Activated CD8-positive, alpha-beta T cell treated with anti-CD3 and anti-CD28 coated beads, Interleukin-2, amount 10 ng/mL, durations not matched to agents 7 days and 5 days (primary cell): ENCODE results near the gene BICC1. TPM values are rescaled to one million over a fixed set of nuclear protein-coding genes. Genes with fewer than 3 reads are reported as not detected.
A peak's percentile ranks its signal among the peaks of the same experiment; 100 is the strongest.

Experiments used
- ATAC-seq: fragments of 150-1000 bp; cut with Tn5 transposase; one replicate; pipeline ENCODE4 v1.10.0; 2021; ENCODE audit warnings: moderate library complexity
- CTCF ChIA-PET: fragments of 350-600 bp; sonication (Branson Sonifier 250); formaldehyde crosslinking; loops from one replicate; lab custom pipeline; 2021; ENCODE audit warnings: antibody characterized with exemption; lab: Charles Lee
- POLR2A ChIA-PET: fragments of 350-600 bp; sonication (Branson Sonifier 250); formaldehyde crosslinking; loops from one replicate; lab custom pipeline; 2021; ENCODE audit warnings: antibody characterized with exemption; lab: Charles Lee
- DNase-seq: peaks from one replicate; pipeline ENCODE4 v3.0.0-alpha.2; 2020
- H3K27ac Mint-ChIP-seq: one replicate; pipeline ENCODE4 v1.8.0; 2021; ENCODE audit warnings: mild to moderate bottlenecking, mixed read lengths
- H3K27me3 Mint-ChIP-seq: one replicate; pipeline ENCODE4 v1.8.0; 2021; ENCODE audit warnings: low read depth, mixed read lengths
- H3K36me3 Mint-ChIP-seq: one replicate; pipeline ENCODE4 v1.8.0; 2021; ENCODE audit warnings: low read depth, mixed read lengths
- H3K4me1 Mint-ChIP-seq: one replicate; pipeline ENCODE4 v1.8.0; 2021; ENCODE audit warnings: low read depth, mixed read lengths
- H3K4me3 Mint-ChIP-seq: one replicate; pipeline ENCODE4 v1.8.0; 2021; ENCODE audit warnings: mild to moderate bottlenecking, mixed read lengths
- H3K9me3 Mint-ChIP-seq: one replicate; pipeline ENCODE4 v1.8.0; 2022; ENCODE audit warnings: mixed read lengths; ENCODE audit not compliant: insufficient read depth
- total RNA-seq, 2 experiments: library from RNA; stranded (reverse); gene quantifications; one replicate each; pipeline ENCODE4 v1.2.3, GENCODE V29; 2021

The BICC1 gene, protein sequence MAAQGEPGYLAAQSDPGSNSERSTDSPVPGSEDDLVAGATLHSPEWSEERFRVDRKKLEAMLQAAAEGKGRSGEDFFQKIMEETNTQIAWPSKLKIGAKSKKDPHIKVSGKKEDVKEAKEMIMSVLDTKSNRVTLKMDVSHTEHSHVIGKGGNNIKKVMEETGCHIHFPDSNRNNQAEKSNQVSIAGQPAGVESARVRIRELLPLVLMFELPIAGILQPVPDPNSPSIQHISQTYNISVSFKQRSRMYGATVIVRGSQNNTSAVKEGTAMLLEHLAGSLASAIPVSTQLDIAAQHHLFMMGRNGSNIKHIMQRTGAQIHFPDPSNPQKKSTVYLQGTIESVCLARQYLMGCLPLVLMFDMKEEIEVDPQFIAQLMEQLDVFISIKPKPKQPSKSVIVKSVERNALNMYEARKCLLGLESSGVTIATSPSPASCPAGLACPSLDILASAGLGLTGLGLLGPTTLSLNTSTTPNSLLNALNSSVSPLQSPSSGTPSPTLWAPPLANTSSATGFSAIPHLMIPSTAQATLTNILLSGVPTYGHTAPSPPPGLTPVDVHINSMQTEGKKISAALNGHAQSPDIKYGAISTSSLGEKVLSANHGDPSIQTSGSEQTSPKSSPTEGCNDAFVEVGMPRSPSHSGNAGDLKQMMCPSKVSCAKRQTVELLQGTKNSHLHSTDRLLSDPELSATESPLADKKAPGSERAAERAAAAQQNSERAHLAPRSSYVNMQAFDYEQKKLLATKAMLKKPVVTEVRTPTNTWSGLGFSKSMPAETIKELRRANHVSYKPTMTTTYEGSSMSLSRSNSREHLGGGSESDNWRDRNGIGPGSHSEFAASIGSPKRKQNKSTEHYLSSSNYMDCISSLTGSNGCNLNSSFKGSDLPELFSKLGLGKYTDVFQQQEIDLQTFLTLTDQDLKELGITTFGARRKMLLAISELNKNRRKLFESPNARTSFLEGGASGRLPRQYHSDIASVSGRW
- total RNA-seq: not detected

DNA sequence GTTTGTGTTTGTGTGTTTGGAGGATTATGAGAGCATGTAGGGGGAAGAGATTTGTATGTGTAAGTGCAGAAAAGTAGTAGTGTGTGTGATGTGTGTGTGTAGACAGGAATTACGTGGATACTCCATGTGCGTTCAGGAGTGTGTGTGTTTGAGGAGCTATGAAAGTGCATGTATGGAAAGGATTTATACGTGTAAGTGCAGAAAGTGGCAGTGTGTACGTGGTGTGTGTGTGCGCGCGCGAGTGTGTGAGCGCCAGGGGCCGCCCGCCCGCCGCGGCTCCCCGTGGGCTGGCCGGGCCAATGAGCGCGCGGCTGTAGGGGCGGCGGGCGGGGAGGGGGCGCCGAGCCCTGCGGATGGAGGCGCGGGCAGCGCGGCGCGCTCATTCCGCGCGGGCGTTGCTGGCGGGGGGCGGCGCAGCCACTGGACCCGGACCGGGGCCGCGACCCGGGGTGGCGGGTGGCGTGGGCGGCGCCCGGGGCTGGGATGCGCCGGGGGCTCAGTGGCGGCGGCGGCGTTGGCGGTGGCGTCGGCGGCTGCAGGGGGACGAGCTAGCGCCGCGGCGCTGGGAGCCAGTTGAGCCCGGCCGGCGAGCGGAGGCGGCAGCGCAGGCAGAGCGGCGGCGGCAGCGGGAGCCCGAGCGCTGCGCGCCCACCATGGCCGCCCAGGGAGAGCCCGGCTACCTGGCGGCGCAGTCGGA, at the start of gene BICC1:
BICC1 (plus strand) TSS at position 382 of the 697 bp plus-strand sequence; CDS start at position 654, 272 bp downstream.
- ChIA-PET POLR2A (no interaction called here), CTCF (interaction anchor here (1.3 kb wide), 1 partner anchor 213 kb away, joined by 5 read pairs; no protein-coding TSS in a partner anchor)
- ATAC-seq (peak; percentile 80), DNase-seq (peak; percentile 21)
- Mint-ChIP-seq H3K4me3 (peak within 1 kb of the TSS; percentile 52), H3K27ac (no peak within 1 kb of the TSS), H3K9me3 (no peaks in the 10 kb centered on the region), H3K27me3 (peaks cover 33% of the 10 kb centered on the region), H3K36me3 (no peaks in the 10 kb centered on the region), H3K4me1 (peaks cover 9% of the 10 kb centered on the region)

- DNase-seq (no peak), ATAC-seq (no peak)
- POLR2A ChIA-PET: no interaction called here
- Mint-ChIP-seq H3K27ac (no peak overlapping the region), H3K9me3 (no peaks in the 10 kb centered on the region), H3K4me3 (no peak overlapping the region), H3K4me1 (no peaks in the 10 kb centered on the region), H3K36me3 (no peaks in the 10 kb centered on the region), H3K27me3 (peaks cover 13% of the 10 kb centered on the region)
- CTCF ChIA-PET: no interaction called here
These were observed 47.7 kb upstream of the BICC1 start for GRCh38 chr10:58464956-58465355.

DNA sequence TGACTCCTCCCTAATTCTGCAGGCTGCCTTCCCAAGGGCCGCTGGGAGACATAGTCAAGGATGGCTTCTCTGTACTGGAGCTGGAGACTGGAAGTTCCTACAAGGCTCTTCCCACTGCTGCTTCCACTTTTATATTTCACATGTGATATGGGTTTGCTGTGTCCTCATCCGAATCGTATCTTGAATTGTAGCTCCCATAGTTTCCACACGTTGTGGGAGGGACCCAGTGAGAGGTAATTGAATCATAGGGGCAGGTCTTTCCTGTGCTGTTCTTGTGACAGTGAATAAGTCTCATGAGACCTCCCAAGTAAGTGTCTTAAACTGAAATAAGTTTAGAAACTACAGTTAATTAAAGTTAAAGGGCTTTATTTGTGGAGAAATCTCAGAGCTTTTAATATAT, 47.0 kb upstream of the BICC1 start:
- H3K27ac Mint-ChIP-seq: no peak overlapping the region

DNA sequence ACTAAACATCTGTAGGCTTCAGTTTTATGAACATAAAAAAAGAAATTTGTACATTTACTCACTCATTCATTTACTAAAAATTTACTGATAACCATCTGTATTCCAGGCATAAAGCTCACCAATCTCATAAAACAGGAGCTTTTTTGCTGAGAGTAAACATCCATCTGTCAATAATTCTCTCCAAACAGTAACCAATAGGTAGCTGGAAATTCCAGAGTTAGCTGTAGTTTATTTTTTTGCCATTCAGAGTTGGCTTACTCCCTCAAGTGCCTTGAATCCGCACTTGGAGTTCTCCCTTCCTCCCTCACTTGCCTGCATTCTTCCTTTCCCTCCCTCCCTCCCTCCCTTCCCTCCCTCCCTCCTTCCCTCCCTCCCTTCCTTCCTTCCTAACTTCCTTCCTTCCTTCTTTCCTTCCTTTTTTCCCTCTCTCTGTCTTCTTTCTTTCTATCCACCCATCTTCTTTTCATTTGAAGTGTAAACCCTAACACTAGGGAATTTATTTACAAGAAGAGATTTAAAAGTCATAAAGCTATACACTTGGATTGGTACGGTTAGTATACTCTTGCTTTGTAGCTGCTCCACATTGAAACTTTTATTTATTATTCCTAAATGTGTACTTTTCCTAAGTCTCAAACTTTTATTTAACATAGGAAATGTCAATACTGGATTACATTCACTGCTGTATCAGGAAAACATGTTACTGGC, 44.6 kb upstream of the BICC1 start:
- POLR2A ChIA-PET: no interaction called here

More for the DNA sequence above, 47.0 kb upstream of the BICC1 start:
- DNase-seq: no peak
- Mint-ChIP-seq H3K9me3 (no peaks in the 10 kb centered on the region), H3K27me3 (peaks cover 16% of the 10 kb centered on the region), H3K4me1 (no peaks in the 10 kb centered on the region), H3K36me3 (no peaks in the 10 kb centered on the region), H3K4me3 (no peak overlapping the region)
- ChIA-PET CTCF (no interaction called here), POLR2A (no interaction called here)
- ATAC-seq: no peak

GRCh38 chr10:58473976-58474375, 38.7 kb upstream of the BICC1 start:
- ChIA-PET CTCF (no interaction called here), POLR2A (no interaction called here)
- Mint-ChIP-seq H3K27ac (no peak overlapping the region), H3K9me3 (no peaks in the 10 kb centered on the region), H3K4me1 (peaks cover 20% of the 10 kb centered on the region), H3K27me3 (peaks cover 20% of the 10 kb centered on the region), H3K4me3 (no peak overlapping the region), H3K36me3 (no peaks in the 10 kb centered on the region)
- ATAC-seq (no peak), DNase-seq (no peak)

More for the DNA sequence above, 44.6 kb upstream of the BICC1 start:
- H3K27me3 Mint-ChIP-seq: peaks cover 27% of the 10 kb centered on the region
- DNase-seq (no peak), ATAC-seq (no peak)
- H3K36me3 Mint-ChIP-seq: no peaks in the 10 kb centered on the region
- CTCF ChIA-PET: no interaction called here
- H3K4me1 Mint-ChIP-seq: no peaks in the 10 kb centered on the region
- no peak overlapping the region for H3K27ac Mint-ChIP-seq
- H3K4me3 Mint-ChIP-seq: no peak overlapping the region
- H3K9me3 Mint-ChIP-seq: no peaks in the 10 kb centered on the region

- Mint-ChIP-seq H3K36me3 (no peaks in the 10 kb centered on the region), H3K9me3 (no peaks in the 10 kb centered on the region), H3K4me3 (no peak overlapping the region), H3K4me1 (peaks cover 20% of the 10 kb centered on the region), H3K27me3 (peaks cover 19% of the 10 kb centered on the region), H3K27ac (no peak overlapping the region)
- ChIA-PET CTCF (no interaction called here), POLR2A (no interaction called here)
- ATAC-seq (no peak), DNase-seq (no peak)
These were observed 37.1 kb upstream of the BICC1 start for GRCh38 chr10:58475322-58476277.

- POLR2A ChIA-PET: no interaction called here
- ATAC-seq: no peak
- H3K4me1 Mint-ChIP-seq: peaks cover 20% of the 10 kb centered on the region
- CTCF ChIA-PET: no interaction called here
- no peaks in the 10 kb centered on the region for H3K36me3 Mint-ChIP-seq
- no peak for DNase-seq
- no peaks in the 10 kb centered on the region for H3K9me3 Mint-ChIP-seq
- no peak overlapping the region for H3K27ac Mint-ChIP-seq
- H3K4me3 Mint-ChIP-seq: no peak overlapping the region
- H3K27me3 Mint-ChIP-seq: peaks cover 12% of the 10 kb centered on the region
These were observed 35.5 kb upstream of the BICC1 start for GRCh38 chr10:58477122-58477521.

DNA sequence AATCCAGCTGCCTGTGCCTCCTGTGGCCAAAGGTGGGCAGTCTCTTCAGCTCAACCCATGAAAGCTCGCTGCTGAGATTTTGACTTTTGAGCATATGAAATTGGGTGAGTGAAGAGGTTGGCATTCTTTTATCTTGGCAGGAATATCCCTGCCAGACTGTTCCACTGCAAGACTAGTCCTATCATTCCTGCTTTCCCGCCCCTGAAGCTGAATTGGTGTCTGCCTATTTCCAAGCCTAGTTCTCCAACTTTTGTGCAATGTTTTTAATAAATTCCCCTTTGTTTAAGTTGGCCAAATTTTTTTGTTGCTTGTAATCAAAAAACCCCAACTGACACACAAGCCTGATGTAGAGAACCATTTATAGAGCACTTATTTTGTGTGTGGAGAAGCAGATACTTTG, 34.8 kb upstream of the BICC1 start:
- Mint-ChIP-seq H3K27ac (no peak overlapping the region), H3K9me3 (no peaks in the 10 kb centered on the region), H3K4me1 (peaks cover 20% of the 10 kb centered on the region), H3K36me3 (no peaks in the 10 kb centered on the region), H3K27me3 (peaks cover 14% of the 10 kb centered on the region), H3K4me3 (no peak overlapping the region)
- ATAC-seq (no peak), DNase-seq (no peak)
- ChIA-PET CTCF (no interaction called here), POLR2A (no interaction called here)

DNA sequence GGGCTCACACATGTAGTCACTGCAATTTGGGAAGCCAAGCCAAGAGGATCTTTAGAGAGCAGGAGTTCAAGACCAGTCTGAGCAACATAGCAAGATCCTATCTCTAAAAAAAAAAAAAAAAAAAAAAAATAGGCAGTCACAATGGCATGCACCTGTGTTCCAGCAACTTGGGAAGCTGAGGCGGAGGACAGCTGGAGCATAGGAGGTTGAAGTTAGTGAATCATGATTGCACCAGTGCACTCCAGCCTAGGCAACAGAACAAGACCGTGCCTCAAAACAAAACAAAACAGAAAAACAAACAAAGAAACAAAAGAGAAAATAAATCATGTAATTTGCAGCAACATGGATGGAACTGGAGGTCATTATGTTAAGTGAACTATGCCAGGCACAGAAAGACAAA, 33.6 kb upstream of the BICC1 start:
- Mint-ChIP-seq H3K9me3 (no peaks in the 10 kb centered on the region), H3K27ac (no peak overlapping the region), H3K4me1 (peaks cover 20% of the 10 kb centered on the region), H3K27me3 (peaks cover 15% of the 10 kb centered on the region), H3K36me3 (no peaks in the 10 kb centered on the region), H3K4me3 (no peak overlapping the region)
- ChIA-PET CTCF (no interaction called here), POLR2A (no interaction called here)
- DNase-seq (no peak), ATAC-seq (no peak)

DNA sequence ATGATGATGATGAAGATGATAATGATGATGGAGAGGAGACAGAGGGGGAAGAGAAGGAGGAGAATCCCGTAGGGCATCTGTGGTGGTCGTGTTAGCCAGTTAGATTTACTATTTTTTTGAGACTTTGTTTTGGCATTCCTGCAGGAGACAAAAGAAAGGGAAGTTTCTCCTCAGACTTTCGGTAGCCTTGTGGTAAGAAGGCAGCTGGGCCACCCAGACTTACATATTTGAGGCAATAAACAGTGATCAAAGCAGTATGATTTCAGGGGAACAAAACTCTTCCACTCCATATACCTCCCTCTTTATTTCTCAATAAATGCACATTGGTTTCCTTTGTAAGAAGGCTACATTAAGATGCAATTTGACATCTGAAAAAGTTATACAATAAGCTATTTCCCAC, 32.4 kb upstream of the BICC1 start:
- ChIA-PET CTCF (no interaction called here), POLR2A (no interaction called here)
- ATAC-seq (no peak), DNase-seq (no peak)
- Mint-ChIP-seq H3K4me1 (peaks cover 19% of the 10 kb centered on the region), H3K27me3 (peaks cover 15% of the 10 kb centered on the region), H3K27ac (no peak overlapping the region), H3K9me3 (no peaks in the 10 kb centered on the region), H3K36me3 (no peaks in the 10 kb centered on the region), H3K4me3 (no peak overlapping the region)
